ENCODE results near the gene GRAP2.
"Not testable (repeated sequence)": the region's sequence is repeated elsewhere in the genome, so short reads cannot be mapped to it uniquely, and the experiment has no call there.

GRAP2 gene

GRCh38 chr22:39939830-39940229 lies 38.9 kb downstream of the GRAP2 start:
- peaks cover 29% of the 10 kb centered on the region for H3K4me1 ChIP-seq (ENCODE audit: insufficient read depth, low read length)
- H3K36me3 ChIP-seq (ENCODE audit: insufficient read depth, low read length) = no peaks in the 10 kb centered on the region
- H3K9ac ChIP-seq (ENCODE audit: low read depth, low read length) = no peak overlapping the region
- no peaks in the 10 kb centered on the region for H3K9me3 ChIP-seq (ENCODE audit: control insufficient read depth, insufficient read depth, low read length)

GRCh38 chr22:39940757-39941305 lies 39.9 kb downstream of the GRAP2 start:
- Histone ChIP-seq H3K9me3 (ENCODE audit: control insufficient read depth, insufficient read depth, low read length) (no peaks in the 10 kb centered on the region), H3K4me1 (ENCODE audit: insufficient read depth, low read length) (peaks cover 32% of the 10 kb centered on the region), H3K36me3 (ENCODE audit: insufficient read depth, low read length) (no peaks in the 10 kb centered on the region), H3K9ac (ENCODE audit: low read depth, low read length) (no peak overlapping the region)

- H3K36me3 ChIP-seq (ENCODE audit: insufficient read depth, low read length) = no peaks in the 10 kb centered on the region
- no peak overlapping the region for H3K9ac ChIP-seq (ENCODE audit: low read depth, low read length)
- H3K9me3 ChIP-seq (ENCODE audit: control insufficient read depth, insufficient read depth, low read length) = no peaks in the 10 kb centered on the region
- peaks cover 35% of the 10 kb centered on the region for H3K4me1 ChIP-seq (ENCODE audit: insufficient read depth, low read length)
Observed at GRCh38 chr22:39941601-39942000, 40.7 kb downstream of the GRAP2 start.

GRCh38 chr22:39942439-39943230 lies 41.8 kb downstream of the GRAP2 start:
- Histone ChIP-seq H3K4me1 (ENCODE audit: insufficient read depth, low read length) (peaks cover 39% of the 10 kb centered on the region), H3K9ac (ENCODE audit: low read depth, low read length) (no peak overlapping the region), H3K36me3 (ENCODE audit: insufficient read depth, low read length) (no peaks in the 10 kb centered on the region), H3K9me3 (ENCODE audit: control insufficient read depth, insufficient read depth, low read length) (no peaks in the 10 kb centered on the region)

- Histone ChIP-seq H3K4me1 (ENCODE audit: insufficient read depth, low read length) (peaks cover 39% of the 10 kb centered on the region), H3K36me3 (ENCODE audit: insufficient read depth, low read length) (no peaks in the 10 kb centered on the region), H3K9me3 (ENCODE audit: control insufficient read depth, insufficient read depth, low read length) (no peaks in the 10 kb centered on the region), H3K9ac (ENCODE audit: low read depth, low read length) (no peak overlapping the region)
Observed at GRCh38 chr22:39943337-39943736, 42.5 kb downstream of the GRAP2 start.

GRCh38 chr22:39943953-39944872 lies 43.3 kb downstream of the GRAP2 start:
- H3K36me3 ChIP-seq (ENCODE audit: insufficient read depth, low read length) = no peaks in the 10 kb centered on the region
- no peaks in the 10 kb centered on the region for H3K9me3 ChIP-seq (ENCODE audit: control insufficient read depth, insufficient read depth, low read length)
- no peak overlapping the region for H3K9ac ChIP-seq (ENCODE audit: low read depth, low read length)
- H3K4me1 ChIP-seq (ENCODE audit: insufficient read depth, low read length) = peaks cover 39% of the 10 kb centered on the region

- Histone ChIP-seq H3K9ac (ENCODE audit: low read depth, low read length) (no peak overlapping the region), H3K9me3 (ENCODE audit: control insufficient read depth, insufficient read depth, low read length) (no peaks in the 10 kb centered on the region), H3K36me3 (ENCODE audit: insufficient read depth, low read length) (no peaks in the 10 kb centered on the region), H3K4me1 (ENCODE audit: insufficient read depth, low read length) (peaks cover 33% of the 10 kb centered on the region)
Observed at GRCh38 chr22:39946126-39946502, 45.2 kb downstream of the GRAP2 start.

- Histone ChIP-seq H3K36me3 (ENCODE audit: insufficient read depth, low read length) (no peaks in the 10 kb centered on the region), H3K4me1 (ENCODE audit: insufficient read depth, low read length) (peaks cover 27% of the 10 kb centered on the region), H3K9ac (ENCODE audit: low read depth, low read length) (no peak overlapping the region), H3K9me3 (ENCODE audit: control insufficient read depth, insufficient read depth, low read length) (no peaks in the 10 kb centered on the region)
Observed at GRCh38 chr22:39946503-39947219, 45.8 kb downstream of the GRAP2 start.

GRCh38 chr22:39947220-39948216 lies 46.6 kb downstream of the GRAP2 start:
- Histone ChIP-seq H3K36me3 (ENCODE audit: insufficient read depth, low read length) (no peaks in the 10 kb centered on the region), H3K9ac (ENCODE audit: low read depth, low read length) (no peak overlapping the region), H3K4me1 (ENCODE audit: insufficient read depth, low read length) (peaks cover 24% of the 10 kb centered on the region), H3K9me3 (ENCODE audit: control insufficient read depth, insufficient read depth, low read length) (no peaks in the 10 kb centered on the region)

- no peaks in the 10 kb centered on the region for H3K36me3 ChIP-seq (ENCODE audit: insufficient read depth, low read length)
- H3K9ac ChIP-seq (ENCODE audit: low read depth, low read length) = no peak overlapping the region
- H3K4me1 ChIP-seq (ENCODE audit: insufficient read depth, low read length) = peaks cover 7% of the 10 kb centered on the region
- H3K9me3 ChIP-seq (ENCODE audit: control insufficient read depth, insufficient read depth, low read length) = no peaks in the 10 kb centered on the region
Observed at GRCh38 chr22:39949964-39950737, 49.3 kb downstream of the GRAP2 start.

GRCh38 chr22:39951603-39952293 lies 50.9 kb downstream of the GRAP2 start:
- H3K36me3 ChIP-seq (ENCODE audit: insufficient read depth, low read length); H3K9me3 ChIP-seq (ENCODE audit: control insufficient read depth, insufficient read depth, low read length); H3K9ac ChIP-seq (ENCODE audit: low read depth, low read length); H3K4me1 ChIP-seq (ENCODE audit: insufficient read depth, low read length): not testable (repeated sequence)

- no peaks in the 10 kb centered on the region for H3K36me3 ChIP-seq (ENCODE audit: insufficient read depth, low read length)
- H3K9ac ChIP-seq (ENCODE audit: low read depth, low read length) = no peak overlapping the region
- no peaks in the 10 kb centered on the region for H3K9me3 ChIP-seq (ENCODE audit: control insufficient read depth, insufficient read depth, low read length)
- no peaks in the 10 kb centered on the region for H3K4me1 ChIP-seq (ENCODE audit: insufficient read depth, low read length)
Observed at GRCh38 chr22:39952347-39952746, 51.5 kb downstream of the GRAP2 start.

Data from ES-I3 (cell line).